Mammary epithelial cell (primary cell): ENCODE results near the gene INPP5A.

Experiments used
- EZH2 ChIP-seq: IDR thresholded peaks from 2 replicates; pipeline ENCODE4 v1.6.1; 2012; ENCODE audit warnings: low read length, inconsistent platforms, borderline replicate concordance
- TF ChIP-seq, protein P1 (sequence below), 2 donors: IDR thresholded peaks in 1 of 2; conservative IDR thresholded peaks in 1 of 2; 2 replicates each; pipeline ENCODE4 v1.5.1; 2011 to 2012; ENCODE audit warnings: inconsistent platforms in 2 of 2, low read length in 2 of 2, mild to moderate bottlenecking in 2 of 2, control low read depth in 1 of 2, low read depth in 1 of 2; ENCODE audit not compliant: insufficient read depth in 1 of 2; ENCODE audit errors: extremely low read depth in 1 of 2

DNA sequence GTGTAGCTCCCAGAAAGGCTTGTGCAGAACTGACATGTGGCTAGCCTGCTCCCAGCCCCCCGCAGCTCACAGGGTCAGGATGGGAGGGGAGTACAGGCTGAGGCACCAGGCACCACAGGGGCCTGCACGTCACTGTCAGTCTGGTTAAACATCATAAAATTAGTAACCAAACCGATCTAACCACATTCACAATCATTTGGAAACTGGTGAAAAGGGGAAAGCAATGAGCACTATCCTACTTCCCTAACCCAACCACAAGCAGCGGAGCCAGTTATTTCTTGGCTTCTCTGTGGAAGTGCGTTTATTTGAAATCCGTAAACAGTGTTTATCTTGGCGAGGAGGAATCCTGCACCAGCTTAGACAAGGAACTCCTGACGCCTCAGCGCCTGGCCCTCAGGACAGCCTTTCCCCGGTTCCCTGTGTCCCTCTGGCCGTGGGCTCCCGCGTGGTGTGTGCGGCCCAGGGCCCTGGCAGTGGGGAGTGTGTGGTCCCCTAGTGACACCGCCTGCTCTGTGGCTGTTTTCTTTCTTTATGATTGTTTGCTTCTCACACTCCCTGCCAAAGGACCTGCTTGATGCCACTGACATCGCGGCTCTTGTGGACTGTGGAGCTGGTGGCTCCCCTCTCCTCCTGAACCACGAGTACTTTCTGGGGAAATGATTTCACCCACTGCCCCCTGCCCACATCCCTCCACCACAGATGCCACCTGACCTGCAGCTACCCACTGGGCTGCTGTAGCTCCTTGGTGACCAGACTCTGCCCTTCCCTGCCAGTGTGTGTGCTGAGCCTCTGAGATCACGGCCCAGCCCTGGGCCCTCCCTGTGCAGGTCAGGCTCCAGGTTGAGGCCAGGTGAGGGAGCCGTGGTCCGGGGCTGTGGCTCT, 38.0 kb downstream of the INPP5A start:
- TF ChIP-seq, protein P1, sequence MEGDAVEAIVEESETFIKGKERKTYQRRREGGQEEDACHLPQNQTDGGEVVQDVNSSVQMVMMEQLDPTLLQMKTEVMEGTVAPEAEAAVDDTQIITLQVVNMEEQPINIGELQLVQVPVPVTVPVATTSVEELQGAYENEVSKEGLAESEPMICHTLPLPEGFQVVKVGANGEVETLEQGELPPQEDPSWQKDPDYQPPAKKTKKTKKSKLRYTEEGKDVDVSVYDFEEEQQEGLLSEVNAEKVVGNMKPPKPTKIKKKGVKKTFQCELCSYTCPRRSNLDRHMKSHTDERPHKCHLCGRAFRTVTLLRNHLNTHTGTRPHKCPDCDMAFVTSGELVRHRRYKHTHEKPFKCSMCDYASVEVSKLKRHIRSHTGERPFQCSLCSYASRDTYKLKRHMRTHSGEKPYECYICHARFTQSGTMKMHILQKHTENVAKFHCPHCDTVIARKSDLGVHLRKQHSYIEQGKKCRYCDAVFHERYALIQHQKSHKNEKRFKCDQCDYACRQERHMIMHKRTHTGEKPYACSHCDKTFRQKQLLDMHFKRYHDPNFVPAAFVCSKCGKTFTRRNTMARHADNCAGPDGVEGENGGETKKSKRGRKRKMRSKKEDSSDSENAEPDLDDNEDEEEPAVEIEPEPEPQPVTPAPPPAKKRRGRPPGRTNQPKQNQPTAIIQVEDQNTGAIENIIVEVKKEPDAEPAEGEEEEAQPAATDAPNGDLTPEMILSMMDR (conservative IDR thresholded peaks at IDR 0.05 in 1 of 2, IDR thresholded peaks at IDR 0.05 in 1 of 2; ENCODE audit: extremely low read depth in 1 of 2, insufficient read depth in 1 of 2, low read depth in 1 of 2, low read length in 2 of 2) = no peak
- TF ChIP-seq EZH2 = no peak
